Spleen (tissue), 7 donors: ENCODE results near the gene MCEMP1.

Source experiments
- POLR2AphosphoS5 ChIP-seq, 3 donors: sonication (generic); formaldehyde crosslinking; IDR thresholded peaks; one replicate each; pipeline ENCODE4 v1.5.1; 2017; ENCODE audit warnings: antibody characterized with exemption in 3 of 3
- TF ChIP-seq, protein P1 (sequence below), 11 experiments: fragments of 200-600 bp in 7 of 11; fragments of 450-650 bp in 4 of 11; sonication (generic) in 4 of 11; IDR thresholded peaks in 8 of 11; conservative IDR thresholded peaks in 3 of 11; 1 replicate in 7 of 11; 2 replicates in 4 of 11; pipeline versions ENCODE4 v1.4.0 to v1.8.0; 2016 to 2021; ENCODE audit warnings: antibody characterized with exemption in 11 of 11, inconsistent platforms in 4 of 11, mild to moderate bottlenecking in 1 of 11
- donor health status: DM: no; HTN: no; CAD: no; lungs with moderate emphysema.
- donor health status: DM: no; HTN: no; CAD: no.
- donor health status: DM: no; HTN: no; CAD: no.

DNA sequence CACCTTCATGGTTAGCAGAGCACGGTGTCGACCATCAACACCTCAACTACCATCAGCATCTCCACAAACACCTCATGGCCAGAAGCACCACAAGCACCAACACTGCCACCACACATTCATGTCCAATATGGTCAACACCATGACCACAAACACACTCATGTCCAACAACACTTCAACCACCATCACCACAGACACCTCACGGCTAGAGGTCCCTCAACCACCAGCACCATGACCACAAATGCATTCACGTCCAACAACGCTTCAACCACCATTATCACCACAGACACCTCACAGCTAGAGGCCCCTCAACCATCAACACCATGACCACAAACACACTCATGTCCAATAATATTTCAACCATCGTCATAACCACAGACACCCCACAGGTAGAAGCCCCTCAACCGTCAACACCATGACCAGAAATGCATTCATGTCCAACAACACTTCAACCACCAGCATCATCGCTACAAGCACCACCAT lies 13.9 kb downstream of the MCEMP1 start:
- TF ChIP-seq POLR2AphosphoS5 (IDR thresholded peaks at IDR 0.05), result no peak
- TF ChIP-seq, protein P1, sequence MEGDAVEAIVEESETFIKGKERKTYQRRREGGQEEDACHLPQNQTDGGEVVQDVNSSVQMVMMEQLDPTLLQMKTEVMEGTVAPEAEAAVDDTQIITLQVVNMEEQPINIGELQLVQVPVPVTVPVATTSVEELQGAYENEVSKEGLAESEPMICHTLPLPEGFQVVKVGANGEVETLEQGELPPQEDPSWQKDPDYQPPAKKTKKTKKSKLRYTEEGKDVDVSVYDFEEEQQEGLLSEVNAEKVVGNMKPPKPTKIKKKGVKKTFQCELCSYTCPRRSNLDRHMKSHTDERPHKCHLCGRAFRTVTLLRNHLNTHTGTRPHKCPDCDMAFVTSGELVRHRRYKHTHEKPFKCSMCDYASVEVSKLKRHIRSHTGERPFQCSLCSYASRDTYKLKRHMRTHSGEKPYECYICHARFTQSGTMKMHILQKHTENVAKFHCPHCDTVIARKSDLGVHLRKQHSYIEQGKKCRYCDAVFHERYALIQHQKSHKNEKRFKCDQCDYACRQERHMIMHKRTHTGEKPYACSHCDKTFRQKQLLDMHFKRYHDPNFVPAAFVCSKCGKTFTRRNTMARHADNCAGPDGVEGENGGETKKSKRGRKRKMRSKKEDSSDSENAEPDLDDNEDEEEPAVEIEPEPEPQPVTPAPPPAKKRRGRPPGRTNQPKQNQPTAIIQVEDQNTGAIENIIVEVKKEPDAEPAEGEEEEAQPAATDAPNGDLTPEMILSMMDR (IDR thresholded peaks at IDR 0.05 in 8 of 11, conservative IDR thresholded peaks at IDR 0.05 in 3 of 11), result no peak
